GM21381 (cell line): Measurements from ENCODE around the gene RIBC2.
"Not testable (repeated sequence)": the region's sequence is repeated elsewhere in the genome, so short reads cannot be mapped to it uniquely, and the experiment has no call there.

Source experiments
- ATAC-seq: cut with Tn5 transposase; IDR thresholded peaks from one replicate; pipeline ENCODE4 v1.9.1; 2021; ENCODE audit warnings: mild to moderate bottlenecking, moderate library complexity; ENCODE audit not compliant: unreplicated experiment

Gene RIBC2

DNA sequence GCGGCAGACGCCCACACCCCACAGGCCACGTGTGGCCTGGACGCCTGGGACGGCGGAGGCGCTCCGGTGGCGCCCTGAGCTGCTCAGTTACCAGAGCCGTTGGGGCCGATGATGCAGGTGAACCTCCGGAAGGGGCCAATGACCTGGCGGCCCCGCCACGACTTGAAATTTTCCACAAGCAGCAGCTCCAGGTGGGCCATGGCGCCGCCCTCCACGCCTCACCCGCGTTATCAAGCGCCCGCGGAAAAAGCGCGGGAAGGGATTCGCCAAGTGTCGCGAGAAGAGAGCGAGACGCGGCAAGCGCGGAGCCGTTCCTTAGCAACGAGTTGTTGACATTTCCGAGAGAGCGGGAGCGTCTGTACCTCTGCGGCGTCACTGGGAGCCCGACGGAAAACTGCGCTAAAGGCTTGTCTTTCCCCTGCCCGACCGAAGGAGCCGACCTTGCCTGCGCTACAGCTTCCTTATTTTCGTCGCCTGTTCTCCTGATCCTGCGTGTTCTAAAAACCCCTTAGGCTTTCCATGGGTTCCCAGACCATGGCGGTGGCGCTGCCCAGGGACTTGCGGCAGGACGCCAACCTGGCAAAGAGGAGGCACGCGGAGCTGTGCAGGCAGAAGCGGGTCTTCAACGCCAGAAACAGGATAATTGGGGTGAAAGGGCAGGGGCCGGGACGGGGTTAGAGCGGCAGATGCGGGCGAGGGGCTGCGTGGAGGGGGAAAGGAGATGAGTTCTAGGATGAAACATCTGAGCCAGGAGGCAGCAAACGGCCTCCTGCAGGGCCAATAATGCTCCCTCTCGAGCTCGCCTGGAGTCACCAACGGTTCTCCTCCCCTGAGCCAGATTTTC, at the start of gene RIBC2, which contains the start of gene SMC1B:
RIBC2 (plus strand) TSS at position 326 of the 844 bp plus-strand sequence; CDS start at position 520, 194 bp downstream.
SMC1B (minus strand) TSS at position 232 of the 844 bp plus-strand sequence; CDS start at position 200, 32 bp downstream.
- ATAC-seq, result no peak

DNA sequence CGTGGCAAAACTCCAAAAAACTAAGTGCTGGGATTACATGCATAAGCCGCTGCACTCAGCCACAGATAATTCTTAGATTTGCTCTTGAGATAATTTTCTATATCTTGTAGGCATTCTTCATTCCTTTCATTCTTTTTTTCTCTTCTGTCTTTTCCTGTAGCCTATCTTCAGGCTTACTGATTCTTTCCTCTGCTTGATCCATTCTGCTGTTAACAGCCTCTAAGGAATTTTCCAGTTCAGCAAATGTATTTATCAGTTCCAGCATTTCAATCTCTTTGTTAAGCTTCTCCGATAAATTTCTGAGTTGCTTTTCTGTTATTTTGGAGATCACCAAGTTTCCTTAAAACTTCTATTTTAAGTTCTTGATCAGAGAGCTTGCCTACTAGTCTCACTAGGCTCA, 46.8 kb upstream of the RIBC2 start:
- ATAC-seq, result no peak

- ATAC-seq, result not testable (repeated sequence)
Observed at GRCh38 chr22:45373592-45373991, 39.9 kb upstream of the RIBC2 start.

DNA sequence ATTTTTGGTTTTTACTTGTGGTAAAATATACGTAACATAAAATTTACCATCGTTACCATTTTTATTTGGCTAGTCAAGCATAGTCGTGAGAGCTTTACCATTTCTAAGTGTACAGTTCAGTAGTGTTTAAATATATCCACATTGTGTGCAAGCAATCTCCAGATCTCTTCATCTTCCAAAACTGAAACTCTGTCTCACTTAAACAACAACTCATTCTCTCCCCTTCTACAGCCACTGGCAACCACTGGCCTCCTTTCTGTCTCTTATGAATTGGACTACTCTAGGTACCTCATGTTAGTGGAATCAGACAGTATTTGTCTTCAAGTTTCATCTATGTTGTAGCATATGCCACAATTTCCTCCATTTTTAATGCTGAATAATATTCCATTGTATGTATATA, 37.5 kb upstream of the RIBC2 start:
- ATAC-seq, result peak; percentile 54

DNA sequence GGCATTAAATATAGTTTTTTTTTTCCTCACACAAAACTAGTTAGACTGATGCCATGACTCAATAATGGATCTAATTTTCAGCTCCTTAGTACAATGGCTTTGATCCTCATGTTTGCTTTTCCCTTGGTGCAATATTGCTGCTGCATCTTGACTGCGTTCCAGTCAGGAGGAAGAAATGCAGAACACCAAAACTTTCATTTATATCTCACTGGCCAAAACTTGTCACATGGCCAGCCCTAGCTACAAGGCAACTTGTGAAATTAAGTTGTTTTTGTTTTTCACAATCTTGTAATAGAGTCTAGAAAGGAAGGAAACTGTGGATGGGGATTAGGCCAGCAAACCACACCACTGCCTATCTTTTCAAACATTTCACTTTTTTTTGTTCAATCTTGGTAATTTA, 36.8 kb upstream of the RIBC2 start:
- no peak for ATAC-seq

GRCh38 chr22:45381348-45381747, 32.1 kb upstream of the RIBC2 start:
- no peak for ATAC-seq

- ATAC-seq, result no peak
Observed at GRCh38 chr22:45389546-45389945, 23.9 kb upstream of the RIBC2 start.

DNA sequence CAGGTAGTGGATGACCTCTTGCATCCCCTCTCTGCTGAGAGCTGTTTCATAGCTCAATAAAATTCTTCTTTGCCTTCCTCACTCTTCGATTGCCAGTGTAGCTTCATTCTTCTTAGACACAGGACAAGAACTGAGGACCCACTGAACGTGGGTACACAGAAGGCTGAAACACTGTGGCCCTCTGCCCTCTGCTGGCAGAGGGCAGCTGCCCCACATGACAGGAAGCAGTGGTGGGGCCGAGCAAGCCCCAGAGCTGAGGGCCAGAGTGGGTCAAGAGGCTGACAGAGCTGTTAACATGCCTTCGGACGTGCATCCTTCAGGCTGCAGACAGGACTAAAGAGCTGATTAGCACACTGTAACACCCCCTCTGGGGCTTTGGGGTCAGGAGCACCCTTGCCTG, 15.7 kb upstream of the RIBC2 start:
- ATAC-seq, result no peak

GRCh38 chr22:45398214-45398613, 15.3 kb upstream of the RIBC2 start:
- no peak for ATAC-seq

DNA sequence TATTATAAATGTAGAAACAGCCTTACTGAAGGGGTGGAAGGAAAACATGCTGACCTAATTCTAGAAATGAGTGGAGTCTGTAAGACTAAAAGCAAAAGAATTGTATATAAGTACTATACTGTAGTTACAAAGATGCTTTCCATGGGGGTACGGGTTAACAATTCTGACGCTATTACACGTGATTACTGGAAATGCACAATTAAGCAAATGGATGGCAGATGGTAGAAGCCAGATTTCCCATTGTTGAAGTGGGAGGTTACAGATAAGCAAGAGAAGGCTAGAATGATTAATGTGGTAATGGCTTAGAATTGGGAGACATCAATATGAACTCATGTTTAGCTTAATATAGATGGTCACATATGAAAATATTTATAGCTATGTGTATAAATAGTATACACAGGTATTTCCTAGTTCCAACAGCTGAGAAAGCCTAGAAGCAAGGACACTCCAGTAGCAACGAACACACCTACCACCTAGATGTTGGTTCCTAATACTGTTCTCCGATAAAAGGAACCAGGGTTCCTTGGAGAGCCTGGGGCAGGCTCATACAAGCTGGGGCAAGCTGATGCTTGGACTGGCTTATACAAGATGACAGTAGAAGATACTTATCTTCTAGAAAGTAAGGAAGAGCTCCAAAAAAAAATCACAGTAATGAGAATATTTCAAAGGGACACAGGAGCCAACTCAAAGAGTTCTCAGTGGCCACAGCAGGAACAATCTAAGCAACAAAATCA, 13.6 kb upstream of the RIBC2 start:
- ATAC-seq, result no peak

DNA sequence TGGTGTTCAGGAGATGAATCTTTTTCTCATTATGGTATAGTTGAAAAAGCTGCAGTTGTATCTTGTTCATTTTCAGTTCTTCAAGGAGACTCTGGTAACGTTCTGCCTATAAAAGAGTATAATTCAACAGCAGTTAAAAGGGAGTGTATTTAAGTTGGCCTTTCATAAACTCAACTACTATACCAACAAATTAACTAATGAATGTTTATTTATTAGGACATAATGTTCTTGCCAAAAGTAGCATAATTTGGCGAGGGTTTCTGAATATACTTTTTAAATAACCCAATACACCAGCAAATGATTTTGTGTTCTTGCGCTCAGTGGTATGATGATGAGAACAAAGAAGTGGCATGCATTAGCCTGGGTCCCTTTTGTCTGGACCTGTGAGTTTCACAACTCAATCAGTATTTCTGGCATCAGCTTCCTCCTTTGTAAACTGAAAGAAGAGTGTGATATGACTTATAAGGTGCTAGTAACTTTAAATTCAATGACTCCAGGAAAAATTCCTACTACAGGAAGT, 11.0 kb upstream of the RIBC2 start:
- no peak for ATAC-seq

DNA sequence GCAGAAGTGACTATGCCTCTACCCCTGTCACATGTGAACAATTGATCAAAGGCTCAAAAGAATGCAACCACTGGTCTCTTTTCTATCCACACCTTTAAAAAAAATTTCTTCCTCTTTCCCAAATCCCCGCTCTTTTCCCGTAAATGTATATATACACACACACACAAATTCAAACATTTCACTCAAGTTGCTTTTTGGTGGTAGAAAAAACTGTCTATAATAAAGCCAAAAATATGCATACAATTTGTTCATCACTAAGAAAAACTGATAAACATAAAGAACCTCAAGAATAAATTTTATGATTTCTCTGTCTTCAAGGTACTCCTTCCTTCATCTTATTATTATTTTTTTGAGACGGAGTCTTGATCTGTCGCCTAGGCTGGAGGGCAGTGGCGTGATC, 5.7 kb upstream of the RIBC2 start:
- no peak for ATAC-seq

DNA sequence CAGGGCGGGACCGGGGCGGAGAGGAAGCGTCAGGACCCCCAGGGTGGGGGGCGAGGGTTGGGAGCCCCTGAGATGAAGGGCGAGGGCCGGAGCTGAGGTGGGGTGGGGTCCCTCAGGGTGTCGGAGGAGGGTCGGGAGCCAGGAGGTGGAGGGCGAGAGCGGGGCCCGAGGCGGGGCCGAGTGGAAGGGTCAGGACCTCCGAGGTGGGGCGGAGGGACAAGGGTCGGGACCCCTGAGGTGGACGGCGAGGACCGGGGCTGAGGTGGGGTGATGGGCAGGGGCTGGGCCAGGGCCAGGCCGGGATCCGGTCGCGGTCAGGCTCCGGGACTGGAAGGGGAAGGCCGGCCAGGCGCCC, 503 bp upstream of the RIBC2 start:
- ATAC-seq, result no peak

- ATAC-seq, result no peak
Observed at GRCh38 chr22:45418056-45418769, 4.7 kb downstream of the RIBC2 start.

DNA sequence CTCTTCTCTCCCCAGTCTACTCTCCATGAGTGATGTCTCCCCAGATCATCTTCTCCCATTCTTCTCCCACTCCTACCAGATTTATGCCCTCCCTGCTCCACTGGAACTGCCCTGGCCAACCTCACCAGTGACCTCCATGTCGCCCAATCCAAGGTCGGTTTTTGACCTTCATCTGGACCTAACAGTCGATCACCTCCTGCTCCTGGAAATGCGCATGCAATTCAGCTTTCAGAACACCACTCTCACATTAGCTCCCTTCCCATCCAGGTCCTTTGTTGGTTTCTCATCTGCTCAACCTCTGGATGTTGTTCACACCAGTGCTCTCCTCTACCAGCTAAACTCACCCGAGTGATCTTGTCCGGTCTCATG, 5.3 kb downstream of the RIBC2 start:
- no peak for ATAC-seq

- ATAC-seq, result no peak
Observed at GRCh38 chr22:45420011-45420410, 6.5 kb downstream of the RIBC2 start.

DNA sequence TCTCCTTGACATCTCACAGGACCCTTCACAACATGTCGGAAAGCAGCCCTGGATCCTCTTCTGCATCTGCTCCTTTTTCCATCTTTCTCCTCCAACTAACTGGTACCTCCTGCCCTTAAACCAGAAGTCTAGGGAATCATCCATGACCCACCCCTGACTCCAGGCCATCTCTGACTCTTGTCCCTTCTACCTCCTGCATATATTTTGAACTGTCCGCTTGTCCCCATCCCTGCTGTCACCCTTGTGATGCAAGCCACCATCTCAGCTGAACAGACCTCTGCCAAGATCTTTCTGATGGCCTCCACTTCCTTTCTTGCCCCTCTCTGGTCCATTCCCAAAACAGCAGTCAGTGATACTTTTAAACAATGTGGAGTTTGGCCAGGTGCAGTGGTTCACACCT, 7.0 kb downstream of the RIBC2 start:
- ATAC-seq, result no peak

- ATAC-seq, result no peak
Observed at GRCh38 chr22:45421349-45422055, 8.0 kb downstream of the RIBC2 start.

GRCh38 chr22:45422237-45422983, 8.9 kb downstream of the RIBC2 start:
- no peak for ATAC-seq

- ATAC-seq, result no peak
Observed at GRCh38 chr22:45423524-45423923, 10.0 kb downstream of the RIBC2 start.
